Measurements from ENCODE around the gene NRIP2.

The NRIP2 gene

GRCh38 chr12:2806700-2807099 lies 28.1 kb downstream of the NRIP2 start:
- no peak for DNase-seq (ENCODE audit: low read depth, low spot score)

DNA sequence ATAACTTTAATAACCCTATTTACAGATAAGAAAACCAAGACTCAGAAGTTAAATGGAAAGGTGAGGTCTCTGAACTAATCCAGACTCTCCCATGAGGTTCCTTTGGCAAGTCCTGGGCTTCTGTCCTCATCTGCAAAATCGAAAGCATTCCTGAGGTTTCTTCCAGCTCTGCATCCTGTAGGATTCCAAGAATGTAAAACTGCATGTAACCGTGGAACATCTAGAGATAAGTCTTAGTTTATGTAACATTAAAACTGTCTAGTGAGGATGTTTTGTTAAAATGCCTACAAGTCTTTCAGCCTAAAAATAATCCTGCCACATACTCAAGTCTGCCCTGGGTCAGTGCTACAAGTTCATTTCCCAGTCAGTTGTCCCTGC lies 29.7 kb downstream of the NRIP2 start:
- DNase-seq (ENCODE audit: low read depth, low spot score) = no peak

GRCh38 chr12:2804393-2805142 lies 30.3 kb downstream of the NRIP2 start:
- no peak for DNase-seq (ENCODE audit: low read depth, low spot score)

DNA sequence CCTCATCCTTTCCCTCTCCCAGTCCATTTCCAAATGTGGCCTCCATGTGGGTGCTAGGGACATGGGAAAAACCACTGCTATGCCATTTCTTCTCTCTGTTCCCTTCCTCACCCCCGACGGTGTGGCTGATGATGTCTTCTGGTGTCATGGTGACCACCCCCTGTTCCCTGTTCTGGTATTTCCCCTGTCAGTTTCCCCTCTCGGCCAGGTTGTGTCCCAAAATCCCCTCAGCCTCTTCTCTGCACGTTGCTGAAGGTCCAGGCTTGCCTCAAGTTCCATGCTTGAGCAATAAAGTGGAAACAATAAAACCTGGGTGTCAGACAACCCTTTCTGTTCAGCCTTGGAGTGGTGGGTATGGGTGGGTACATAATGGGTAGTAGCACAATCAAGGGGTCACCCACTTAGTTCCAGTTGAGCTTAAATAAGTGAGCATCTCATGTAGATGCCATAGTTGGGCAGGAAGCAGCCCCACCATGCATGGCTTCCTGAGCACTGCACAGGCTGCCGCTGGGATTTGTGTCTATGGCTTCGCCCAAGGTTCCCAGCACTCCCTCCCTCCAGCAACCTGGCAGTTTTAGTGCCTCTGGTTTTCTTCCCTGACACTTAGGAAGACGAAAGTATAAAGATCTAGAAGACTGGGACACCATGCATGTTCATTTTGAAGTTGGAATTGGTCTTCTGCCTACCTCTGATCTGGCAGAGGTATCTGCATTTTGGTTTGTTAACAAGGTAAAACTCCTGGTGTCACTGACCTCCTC lies 31.0 kb downstream of the NRIP2 start:
- no peak for DNase-seq (ENCODE audit: low read depth, low spot score)

DNA sequence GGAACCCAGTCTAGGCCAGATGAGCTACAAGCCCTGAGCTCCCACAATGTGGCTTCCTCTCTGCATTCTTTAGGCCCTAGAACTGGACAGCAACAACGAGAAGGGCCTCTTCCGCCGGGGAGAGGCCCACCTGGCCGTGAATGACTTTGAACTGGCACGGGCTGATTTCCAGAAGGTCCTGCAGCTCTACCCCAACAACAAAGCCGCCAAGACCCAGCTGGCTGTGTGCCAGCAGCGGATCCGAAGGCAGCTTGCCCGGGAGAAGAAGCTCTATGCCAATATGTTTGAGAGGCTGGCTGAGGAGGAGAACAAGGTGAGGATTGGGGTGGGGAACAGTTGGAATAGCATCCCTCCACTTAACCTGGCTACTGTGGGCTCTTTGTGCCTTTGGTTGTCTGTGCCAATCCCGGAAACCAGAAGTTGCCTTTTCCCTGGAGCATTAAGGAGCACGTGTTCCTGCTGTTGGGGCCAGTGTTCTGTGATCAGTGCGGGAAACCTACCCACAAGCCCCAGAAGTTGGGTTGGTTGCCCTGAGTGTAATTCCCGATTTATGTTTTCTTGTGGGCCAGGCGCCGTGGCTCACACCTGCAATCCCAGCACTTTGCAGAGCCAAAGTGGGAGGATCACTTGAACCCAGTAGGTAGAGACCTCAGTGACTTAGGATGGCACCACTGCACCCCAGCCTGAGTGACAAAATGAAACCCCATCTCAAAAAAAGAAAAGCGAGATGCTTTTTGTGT lies 33.6 kb downstream of the NRIP2 start:
- no peak for DNase-seq (ENCODE audit: low read depth, low spot score)

- no peak for DNase-seq (ENCODE audit: low read depth, low spot score)
Measured at GRCh38 chr12:2800046-2800570, 34.7 kb downstream of the NRIP2 start.

GRCh38 chr12:2797721-2798418 lies 37.0 kb downstream of the NRIP2 start:
- no peak for DNase-seq (ENCODE audit: low read depth, low spot score)

DNA sequence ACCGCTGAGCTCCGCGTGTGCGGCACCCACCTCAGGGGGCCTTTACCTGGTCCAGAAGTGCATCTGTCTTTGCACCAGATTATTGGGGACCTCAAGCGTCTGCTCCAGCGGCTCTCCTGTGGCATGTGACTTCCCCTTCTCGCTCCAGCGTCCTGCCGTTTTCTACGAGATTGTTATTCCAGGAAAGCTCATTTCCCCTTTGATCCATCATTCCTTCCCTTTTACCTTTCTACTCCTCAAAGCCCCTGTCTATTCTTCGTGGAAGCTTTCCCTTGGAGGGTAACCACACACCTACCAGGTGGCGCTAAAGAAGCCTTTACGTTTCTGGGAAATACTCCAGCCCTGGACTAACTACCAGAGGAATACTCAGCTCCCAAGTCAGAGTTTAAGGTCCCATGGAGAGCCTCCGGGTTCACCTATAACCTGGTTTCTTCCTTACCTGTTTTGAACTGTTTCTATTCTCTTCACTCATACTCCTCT lies 38.6 kb downstream of the NRIP2 start:
- DNase-seq (ENCODE audit: low read depth, low spot score) = no peak

- no peak for DNase-seq (ENCODE audit: low read depth, low spot score)
Measured at GRCh38 chr12:2795291-2796186, 39.3 kb downstream of the NRIP2 start.

DNA sequence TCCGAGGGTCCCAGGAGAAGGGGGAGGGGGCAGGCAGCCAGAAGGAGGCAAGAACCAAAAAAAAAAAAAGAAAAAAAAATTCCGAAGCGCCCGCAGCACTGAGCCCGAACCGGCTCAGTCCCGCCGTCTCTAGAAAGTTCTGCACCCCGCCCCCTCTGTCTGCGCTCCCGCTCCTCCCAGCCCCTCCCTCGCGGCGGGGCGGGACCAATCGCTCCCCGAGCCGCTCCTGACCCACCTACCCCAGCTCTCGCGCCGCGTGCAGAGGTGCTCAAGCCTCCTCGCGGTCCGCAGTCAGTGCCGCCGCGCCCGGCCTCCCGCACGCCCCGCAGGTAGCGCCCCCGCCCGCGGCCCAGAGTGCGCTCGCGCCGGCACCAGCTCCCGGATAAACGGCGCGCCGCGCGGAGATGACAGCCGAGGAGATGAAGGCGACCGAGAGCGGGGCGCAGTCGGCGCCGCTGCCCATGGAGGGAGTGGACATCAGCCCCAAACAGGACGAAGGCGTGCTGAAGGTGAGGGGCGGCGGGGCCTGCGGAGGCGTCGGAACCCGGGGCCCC lies 40.0 kb downstream of the NRIP2 start, which contains the start of gene FKBP4:
Gene FKBP4 (plus strand): TSS at position 235 of the 554 bp plus-strand sequence. CDS start 170 bp downstream, at position 405.
- DNase-seq (ENCODE audit: low read depth, low spot score) = no peak

DNA sequence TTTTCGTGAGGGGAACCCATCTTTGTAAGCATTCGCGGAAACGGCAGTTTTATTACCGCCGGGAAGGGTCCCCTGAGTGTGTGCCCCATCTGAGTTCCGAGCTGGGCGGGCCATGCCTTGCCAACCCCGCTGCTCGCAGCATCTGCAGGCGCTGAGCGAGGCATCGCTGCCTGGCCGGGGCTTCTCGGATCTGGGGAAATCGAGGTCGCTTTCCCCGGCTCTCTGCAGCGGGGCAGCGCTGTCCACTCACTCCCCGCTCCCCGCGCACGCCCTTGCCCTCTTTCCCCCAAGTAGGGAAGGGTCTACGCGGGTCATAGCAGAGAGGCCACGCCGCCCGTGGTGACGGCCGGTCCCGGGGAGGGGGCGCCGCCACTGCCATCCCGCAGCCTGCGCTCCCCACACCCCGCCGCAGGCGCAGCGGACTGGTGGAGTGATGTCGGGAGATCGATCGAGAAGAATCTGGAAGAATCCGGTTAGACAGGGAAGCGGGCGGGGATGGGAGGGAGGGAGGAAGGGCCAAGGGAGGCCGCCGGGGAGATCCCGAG lies 40.6 kb downstream of the NRIP2 start:
- no peak for DNase-seq (ENCODE audit: low read depth, low spot score)

DNA sequence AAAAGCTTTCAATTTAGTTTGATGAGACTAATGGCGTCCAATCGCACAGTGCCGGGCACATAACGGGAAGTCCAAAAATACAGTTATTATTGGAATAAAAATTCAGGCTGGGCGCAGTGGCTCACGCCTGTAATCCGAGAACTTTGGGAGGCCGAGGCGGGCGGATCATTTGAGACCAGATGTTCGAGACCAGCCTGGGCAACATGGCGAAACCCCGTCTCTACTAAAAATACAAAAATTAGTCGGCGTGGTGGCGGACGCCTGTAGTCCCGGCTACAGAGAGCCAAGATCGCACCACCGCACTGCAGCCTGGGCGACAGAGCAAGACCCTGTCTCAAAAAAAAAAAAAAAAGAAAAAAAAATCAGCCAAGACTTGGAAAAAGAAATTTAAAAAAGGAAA lies 41.3 kb downstream of the NRIP2 start:
- DNase-seq (ENCODE audit: low read depth, low spot score) = no peak

DNA sequence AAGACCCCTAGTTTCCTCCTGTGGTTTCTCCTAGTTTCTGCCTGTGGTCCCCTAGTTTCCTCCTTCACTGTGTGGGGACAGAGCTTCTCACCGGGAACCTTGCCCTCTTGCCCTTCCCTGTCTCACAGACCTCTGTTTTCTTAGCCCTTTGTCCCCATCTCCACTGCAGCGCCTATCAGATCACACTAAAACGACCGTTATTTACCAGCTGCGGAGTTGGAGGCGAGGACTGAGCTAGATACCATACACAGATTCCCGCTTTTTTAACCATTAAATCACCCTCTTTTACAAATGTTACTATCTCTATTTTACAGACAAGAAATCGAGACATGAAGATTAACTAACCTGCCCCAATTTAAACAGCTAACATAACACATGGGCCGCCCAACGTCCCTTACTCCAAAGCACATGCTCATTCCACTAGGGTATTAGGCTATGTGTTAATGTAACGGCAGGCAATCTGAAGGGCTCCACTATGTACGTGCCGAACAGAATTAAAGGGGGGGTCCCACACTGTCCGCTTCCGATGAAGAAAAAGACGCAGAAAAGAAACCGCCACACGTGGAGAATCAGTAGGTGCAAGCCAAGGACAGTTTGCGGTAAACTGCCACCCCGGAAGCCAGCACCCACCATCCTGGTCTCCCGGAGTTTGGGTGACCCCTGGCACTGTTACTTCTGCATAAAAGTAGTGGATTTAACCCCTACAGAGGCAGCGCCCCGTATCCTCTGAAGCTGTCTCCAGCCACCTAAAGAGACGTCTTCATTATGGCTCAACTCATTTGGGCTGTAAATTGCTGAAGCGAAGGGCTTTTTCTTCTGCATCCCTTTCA lies 41.9 kb downstream of the NRIP2 start:
- DNase-seq (ENCODE audit: low read depth, low spot score) = no peak

- DNase-seq (ENCODE audit: low read depth, low spot score) = no peak
Measured at GRCh38 chr12:2791089-2791488, 43.7 kb downstream of the NRIP2 start.

DNA sequence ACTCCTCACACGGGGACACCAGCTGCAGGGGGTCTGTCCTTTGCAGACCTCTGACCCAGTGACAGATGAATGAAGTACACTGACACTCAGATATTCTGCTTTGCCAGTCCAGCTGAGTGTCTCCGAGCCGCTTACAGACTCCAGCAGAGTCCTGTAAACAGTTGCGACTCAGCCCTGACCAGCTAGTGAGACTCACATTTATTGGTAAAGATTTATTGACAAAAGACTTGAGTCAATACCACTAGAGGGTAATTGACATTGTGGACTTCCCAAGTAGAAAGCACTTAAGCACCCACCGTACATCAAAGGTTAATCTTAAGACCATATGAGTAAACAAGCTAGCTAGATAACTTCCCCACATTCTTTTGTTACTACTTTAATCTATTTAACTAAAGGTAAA lies 49.8 kb downstream of the NRIP2 start:
- no peak for DNase-seq (ENCODE audit: low read depth, low spot score)

GRCh38 chr12:2783936-2784600 lies 50.8 kb downstream of the NRIP2 start:
- DNase-seq (ENCODE audit: low read depth, low spot score) = no peak

GRCh38 chr12:2779281-2779680 lies 55.6 kb downstream of the NRIP2 start:
- DNase-seq (ENCODE audit: low read depth, low spot score) = no peak

GRCh38 chr12:2776129-2776806 lies 58.6 kb downstream of the NRIP2 start:
- DNase-seq (ENCODE audit: low read depth, low spot score) = no peak

Measured in iPS DF 19.7 (cell line).